KMS-11 (cell line): ENCODE results near the gene WNT7A.

Experiments
- H2AFZ ChIP-seq: fragments of 200-600 bp; sonication (generic); 2 replicates; pipeline ENCODE4 v1.6.1; 2016; ENCODE audit warnings: antibody characterized with exemption, mixed run types, low read depth
- H3K27ac ChIP-seq: fragments of 200-600 bp; sonication (generic); 2 replicates; pipeline ENCODE4 v1.6.1; 2016; ENCODE audit warnings: mild to moderate bottlenecking, mixed run types
- H3K27me3 ChIP-seq: fragments of 200-600 bp; sonication (generic); 2 replicates; pipeline ENCODE4 v1.6.1; 2017; ENCODE audit warnings: mild to moderate bottlenecking, low read depth, mixed run types, moderate library complexity; ENCODE audit not compliant: insufficient read depth
- H3K36me3 ChIP-seq: fragments of 200-600 bp; sonication (generic); 2 replicates; pipeline ENCODE4 v1.6.1; 2017; ENCODE audit warnings: mild to moderate bottlenecking, mixed run types; ENCODE audit not compliant: insufficient read depth
- H3K4me1 ChIP-seq: fragments of 200-600 bp; sonication (generic); 2 replicates; pipeline ENCODE4 v1.6.1; 2016; ENCODE audit warnings: mild to moderate bottlenecking, low read depth, mixed run types; ENCODE audit not compliant: poor library complexity, severe bottlenecking
- H3K4me2 ChIP-seq: fragments of 200-600 bp; sonication (generic); 2 replicates; pipeline ENCODE4 v1.7.0; 2016; ENCODE audit warnings: mild to moderate bottlenecking, mixed run types
- H3K4me3 ChIP-seq: fragments of 200-600 bp; sonication (generic); IDR thresholded peaks from 2 replicates; pipeline ENCODE4 v1.6.1; 2017; ENCODE audit warnings: low read depth, low read length, mixed read lengths; ENCODE audit not compliant: insufficient read depth
- H3K79me2 ChIP-seq: fragments of 200-600 bp; sonication (generic); 2 replicates; pipeline ENCODE4 v1.6.1; 2016; ENCODE audit warnings: low read depth, mixed run types; ENCODE audit not compliant: insufficient read depth
- H3K9ac ChIP-seq: fragments of 200-600 bp; sonication (generic); 2 replicates; pipeline ENCODE4 v1.6.1; 2016; ENCODE audit warnings: mild to moderate bottlenecking, mixed run types
- H4K20me1 ChIP-seq: fragments of 200-600 bp; sonication (generic); 2 replicates; pipeline ENCODE4 v1.6.1; 2016; ENCODE audit warnings: mild to moderate bottlenecking, mixed run types; ENCODE audit not compliant: insufficient read depth
- TF ChIP-seq, protein P1 (sequence below): fragments of 200-600 bp; sonication (generic); conservative IDR thresholded peaks from 2 replicates; pipeline ENCODE4 v1.6.1; 2017; ENCODE audit warnings: low read depth, mild to moderate bottlenecking, antibody characterized with exemption, low read length, moderate library complexity, mixed read lengths

The WNT7A gene

DNA sequence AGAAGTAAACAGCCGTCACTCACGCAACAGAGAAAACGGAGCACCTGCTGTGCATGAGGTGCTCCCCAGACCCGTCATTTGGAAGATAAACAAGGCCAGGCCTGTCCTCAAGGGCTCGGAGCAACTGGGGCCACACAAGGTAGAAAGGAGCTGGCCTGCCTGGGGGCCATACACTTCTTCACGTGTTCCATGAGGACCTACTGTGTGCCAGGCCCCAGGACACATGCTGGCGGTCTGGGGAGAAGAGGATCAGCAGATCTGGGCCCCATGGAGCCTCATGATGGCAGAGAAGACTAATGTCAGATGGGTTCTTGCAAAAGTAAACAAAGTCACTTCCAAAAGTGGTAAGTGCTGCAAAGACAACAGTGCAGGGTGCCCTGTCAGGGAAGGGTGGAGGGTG is 14.3 kb downstream of the WNT7A start:
- Histone ChIP-seq H2AFZ (no peak overlapping the region), H3K36me3 (no peaks in the 10 kb centered on the region), H3K27ac (no peak overlapping the region), H3K27me3 (no peaks in the 10 kb centered on the region), H3K4me2 (no peak overlapping the region), H3K4me1 (no peaks in the 10 kb centered on the region), H3K79me2 (no peaks in the 10 kb centered on the region), H3K9ac (no peak overlapping the region), H4K20me1 (no peaks in the 10 kb centered on the region), H3K4me3 (no peak overlapping the region)
- TF ChIP-seq, protein P1, sequence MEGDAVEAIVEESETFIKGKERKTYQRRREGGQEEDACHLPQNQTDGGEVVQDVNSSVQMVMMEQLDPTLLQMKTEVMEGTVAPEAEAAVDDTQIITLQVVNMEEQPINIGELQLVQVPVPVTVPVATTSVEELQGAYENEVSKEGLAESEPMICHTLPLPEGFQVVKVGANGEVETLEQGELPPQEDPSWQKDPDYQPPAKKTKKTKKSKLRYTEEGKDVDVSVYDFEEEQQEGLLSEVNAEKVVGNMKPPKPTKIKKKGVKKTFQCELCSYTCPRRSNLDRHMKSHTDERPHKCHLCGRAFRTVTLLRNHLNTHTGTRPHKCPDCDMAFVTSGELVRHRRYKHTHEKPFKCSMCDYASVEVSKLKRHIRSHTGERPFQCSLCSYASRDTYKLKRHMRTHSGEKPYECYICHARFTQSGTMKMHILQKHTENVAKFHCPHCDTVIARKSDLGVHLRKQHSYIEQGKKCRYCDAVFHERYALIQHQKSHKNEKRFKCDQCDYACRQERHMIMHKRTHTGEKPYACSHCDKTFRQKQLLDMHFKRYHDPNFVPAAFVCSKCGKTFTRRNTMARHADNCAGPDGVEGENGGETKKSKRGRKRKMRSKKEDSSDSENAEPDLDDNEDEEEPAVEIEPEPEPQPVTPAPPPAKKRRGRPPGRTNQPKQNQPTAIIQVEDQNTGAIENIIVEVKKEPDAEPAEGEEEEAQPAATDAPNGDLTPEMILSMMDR: no peak

DNA sequence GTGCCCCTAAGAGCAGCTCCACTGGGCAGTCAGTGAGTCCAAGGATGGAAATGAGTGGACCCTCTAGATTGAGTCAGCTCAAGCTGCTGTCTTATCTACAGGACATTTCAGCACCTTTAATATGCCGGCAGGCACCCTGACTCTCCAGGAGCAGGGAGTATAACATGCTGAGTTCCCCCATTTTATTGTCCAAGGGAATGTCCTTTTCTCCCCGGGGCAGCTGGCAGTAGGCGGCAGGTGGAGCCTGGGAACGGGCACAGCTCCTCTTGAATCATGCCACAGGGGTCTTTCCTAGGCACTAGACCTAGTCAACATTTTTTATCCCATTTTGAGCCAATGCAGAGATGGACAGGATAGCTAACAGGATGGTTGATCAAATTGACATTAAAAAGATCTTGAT is 14.8 kb downstream of the WNT7A start:
- H3K9ac ChIP-seq: no peak overlapping the region
- no peaks in the 10 kb centered on the region for H4K20me1 ChIP-seq
- H3K4me1 ChIP-seq: no peaks in the 10 kb centered on the region
- H3K79me2 ChIP-seq: no peaks in the 10 kb centered on the region
- H2AFZ ChIP-seq: no peak overlapping the region
- no peaks in the 10 kb centered on the region for H3K27me3 ChIP-seq
- H3K4me3 ChIP-seq: no peak overlapping the region
- TF ChIP-seq, protein P1: no peak
- H3K36me3 ChIP-seq: no peaks in the 10 kb centered on the region
- no peak overlapping the region for H3K4me2 ChIP-seq
- H3K27ac ChIP-seq: no peak overlapping the region

DNA sequence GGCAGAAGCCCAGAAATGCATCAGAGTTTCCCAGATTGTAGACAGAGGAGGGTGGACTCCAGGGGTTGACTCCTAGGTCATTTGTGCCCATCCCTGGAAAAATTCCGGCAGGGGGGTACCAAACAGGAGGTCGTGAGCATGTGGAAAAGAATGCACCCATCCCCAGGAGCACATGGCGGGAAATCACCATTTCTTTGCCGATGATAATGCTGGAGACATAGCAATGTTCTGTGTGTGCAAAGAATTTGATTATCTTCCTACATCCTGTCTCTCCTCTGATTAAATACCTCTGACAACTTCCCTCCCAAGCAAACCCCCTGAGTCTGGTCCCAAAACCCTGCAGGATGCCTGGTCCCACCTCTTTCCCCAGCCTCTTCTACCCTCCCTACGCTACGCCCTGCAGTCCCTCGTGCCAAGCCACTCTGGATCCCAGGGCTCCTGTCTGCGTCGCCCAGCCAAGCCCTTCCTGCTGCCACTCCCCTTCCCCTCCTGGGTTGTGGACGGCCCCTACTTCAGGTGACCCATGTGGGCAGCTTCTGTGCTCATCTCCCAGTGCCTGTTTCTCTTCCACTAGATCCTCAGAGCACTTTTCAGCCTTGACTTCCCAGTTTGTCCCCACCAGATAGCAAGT is 15.8 kb downstream of the WNT7A start:
- Histone ChIP-seq H2AFZ (no peak overlapping the region), H4K20me1 (no peaks in the 10 kb centered on the region), H3K9ac (no peak overlapping the region), H3K4me2 (no peak overlapping the region), H3K79me2 (no peaks in the 10 kb centered on the region), H3K36me3 (no peaks in the 10 kb centered on the region), H3K4me1 (no peaks in the 10 kb centered on the region), H3K27ac (no peak overlapping the region), H3K27me3 (no peaks in the 10 kb centered on the region), H3K4me3 (no peak overlapping the region)
- TF ChIP-seq, protein P1: no peak

GRCh38 chr3:13863382-13863952 is 16.4 kb downstream of the WNT7A start:
- TF ChIP-seq, protein P1: no peak
- Histone ChIP-seq H3K27me3 (no peaks in the 10 kb centered on the region), H4K20me1 (no peaks in the 10 kb centered on the region), H3K4me1 (no peaks in the 10 kb centered on the region), H3K9ac (no peak overlapping the region), H3K27ac (no peak overlapping the region), H2AFZ (no peak overlapping the region), H3K4me3 (no peak overlapping the region), H3K4me2 (no peak overlapping the region), H3K79me2 (no peaks in the 10 kb centered on the region), H3K36me3 (no peaks in the 10 kb centered on the region)
